ENCODE measurements around the gene NINL. TPM values are rescaled to one million over a fixed set of nuclear protein-coding genes. Genes with fewer than 3 reads are reported as not detected.
A peak's percentile ranks its signal among the peaks of the same experiment; 100 is the strongest.

The NINL gene
- total RNA-seq, 1 donor: 8.2 TPM

- TF ChIP-seq CTCF (IDR thresholded peaks at IDR 0.05; ENCODE audit: insufficient read depth, low read depth, low read length): peak; percentile 50
- peak; percentile 34 for DNase-seq (ENCODE audit: low read depth)
- H3K4me3 ChIP-seq (ENCODE audit: low read depth, low read length): no peak overlapping the region
These were observed 45.3 kb downstream of the NINL start for GRCh38 chr20:25539742-25540672.

- no peak overlapping the region for H3K4me3 ChIP-seq (ENCODE audit: low read depth, low read length)
- DNase-seq (ENCODE audit: low read depth): no peak
- TF ChIP-seq CTCF (IDR thresholded peaks at IDR 0.05; ENCODE audit: insufficient read depth, low read depth, low read length): no peak
These were observed 46.3 kb downstream of the NINL start for GRCh38 chr20:25538838-25539665.

GRCh38 chr20:25537890-25538289, 47.4 kb downstream of the NINL start:
- DNase-seq (ENCODE audit: low read depth): no peak
- TF ChIP-seq CTCF (IDR thresholded peaks at IDR 0.05; ENCODE audit: insufficient read depth, low read depth, low read length): no peak
- no peak overlapping the region for H3K4me3 ChIP-seq (ENCODE audit: low read depth, low read length)

- H3K4me3 ChIP-seq (ENCODE audit: low read depth, low read length): no peak overlapping the region
- TF ChIP-seq CTCF (IDR thresholded peaks at IDR 0.05; ENCODE audit: insufficient read depth, low read depth, low read length): no peak
- DNase-seq (ENCODE audit: low read depth): no peak
These were observed 49.6 kb downstream of the NINL start for GRCh38 chr20:25535762-25536161.

- no peak overlapping the region for H3K4me3 ChIP-seq (ENCODE audit: low read depth, low read length)
- DNase-seq (ENCODE audit: low read depth): no peak
- TF ChIP-seq CTCF (IDR thresholded peaks at IDR 0.05; ENCODE audit: insufficient read depth, low read depth, low read length): no peak
These were observed 50.5 kb downstream of the NINL start for GRCh38 chr20:25534845-25535244.

- DNase-seq (ENCODE audit: low read depth): no peak
- no peak overlapping the region for H3K4me3 ChIP-seq (ENCODE audit: low read depth, low read length)
- TF ChIP-seq CTCF (IDR thresholded peaks at IDR 0.05; ENCODE audit: insufficient read depth, low read depth, low read length): no peak
These were observed 51.2 kb downstream of the NINL start for GRCh38 chr20:25533920-25534700.

Measured in fibroblast of villous mesenchyme (primary cell).